ENCODE data around the gene PSMD1.

DNA sequence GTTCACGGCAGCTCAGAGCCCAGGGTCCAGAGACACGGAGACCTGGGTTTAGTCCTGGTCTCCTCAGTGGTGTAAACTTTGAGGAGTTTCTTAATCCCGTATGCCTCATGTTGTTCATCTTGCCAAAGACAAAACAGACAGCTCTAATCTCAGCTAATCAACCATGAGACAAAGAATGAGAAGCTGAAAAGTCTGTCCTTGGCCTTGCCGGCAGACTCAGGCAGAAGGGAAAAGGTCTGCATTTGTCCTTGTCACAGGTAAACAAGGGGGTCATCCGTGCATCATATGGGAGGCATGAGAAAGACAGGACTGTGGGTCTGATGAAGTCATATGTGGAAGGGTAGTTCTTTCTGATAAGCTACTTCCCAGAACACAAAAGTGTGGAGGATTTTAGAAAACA lies 139.9 kb downstream of the PSMD1 start:
- no peak for TF ChIP-seq CTCF (IDR thresholded peaks at IDR 0.05)
- TF ChIP-seq ZFX (IDR thresholded peaks at IDR 0.05; ENCODE audit: borderline replicate concordance): no peak
